Right lobe of liver (tissue), 4 donors: Measurements from ENCODE around the gene GRB7.

ENCODE experiments used
- POLR2A ChIP-seq: fragments of 450-650 bp; IDR thresholded peaks from one replicate; pipeline ENCODE4 v1.6.1; 2017; ENCODE audit warnings: antibody characterized with exemption, mild to moderate bottlenecking
- TF ChIP-seq, protein P1 (sequence below), 4 donors: fragments of 200-600 bp in 3 of 4; fragments of 450-650 bp in 1 of 4; IDR thresholded peaks; one replicate each; pipeline versions ENCODE4 v1.5.1 to v1.8.0; 2016 to 2022; ENCODE audit warnings: antibody characterized with exemption in 4 of 4, mild to moderate bottlenecking in 2 of 4
- donor health status: DM: no; HTN: no; CAD: no.
- donor health status: DM: no; HTN: no; CAD: no.
- donor health status: DM: no; HTN: yes; CAD: no.

DNA sequence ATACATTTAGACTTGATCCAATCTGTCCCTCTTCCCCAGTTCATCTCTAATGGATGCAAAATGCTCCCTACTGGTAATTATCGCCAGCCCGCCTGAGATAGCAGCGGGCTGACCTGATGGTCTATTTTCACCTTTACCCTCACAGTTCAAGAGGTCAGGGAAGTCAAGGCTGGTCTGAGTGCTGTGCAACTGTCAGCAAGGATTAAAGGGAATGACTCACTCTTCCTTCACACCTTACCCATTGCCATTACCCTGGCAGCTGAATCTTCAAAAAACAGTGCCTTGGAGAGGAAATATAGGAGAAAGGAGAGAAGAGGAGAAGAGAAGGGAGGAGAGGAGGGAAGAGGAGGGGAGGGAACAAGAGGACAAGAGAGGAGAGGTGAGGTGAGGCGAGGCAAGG is 36.3 kb downstream of the GRB7 start:
- TF ChIP-seq, protein P1, sequence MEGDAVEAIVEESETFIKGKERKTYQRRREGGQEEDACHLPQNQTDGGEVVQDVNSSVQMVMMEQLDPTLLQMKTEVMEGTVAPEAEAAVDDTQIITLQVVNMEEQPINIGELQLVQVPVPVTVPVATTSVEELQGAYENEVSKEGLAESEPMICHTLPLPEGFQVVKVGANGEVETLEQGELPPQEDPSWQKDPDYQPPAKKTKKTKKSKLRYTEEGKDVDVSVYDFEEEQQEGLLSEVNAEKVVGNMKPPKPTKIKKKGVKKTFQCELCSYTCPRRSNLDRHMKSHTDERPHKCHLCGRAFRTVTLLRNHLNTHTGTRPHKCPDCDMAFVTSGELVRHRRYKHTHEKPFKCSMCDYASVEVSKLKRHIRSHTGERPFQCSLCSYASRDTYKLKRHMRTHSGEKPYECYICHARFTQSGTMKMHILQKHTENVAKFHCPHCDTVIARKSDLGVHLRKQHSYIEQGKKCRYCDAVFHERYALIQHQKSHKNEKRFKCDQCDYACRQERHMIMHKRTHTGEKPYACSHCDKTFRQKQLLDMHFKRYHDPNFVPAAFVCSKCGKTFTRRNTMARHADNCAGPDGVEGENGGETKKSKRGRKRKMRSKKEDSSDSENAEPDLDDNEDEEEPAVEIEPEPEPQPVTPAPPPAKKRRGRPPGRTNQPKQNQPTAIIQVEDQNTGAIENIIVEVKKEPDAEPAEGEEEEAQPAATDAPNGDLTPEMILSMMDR (IDR thresholded peaks at IDR 0.05) = no peak
- no peak for TF ChIP-seq POLR2A
